Neural progenitor cell (in vitro differentiated cells): ENCODE results near the gene BPIFA2.

Experiments used
- EZH2phosphoT487 ChIP-seq: fragments of 200-600 bp; sonication (generic); IDR thresholded peaks from 2 replicates; pipeline ENCODE4 v1.6.1; 2017; ENCODE audit warnings: antibody characterized with exemption
- TF ChIP-seq, protein P1 (sequence below): fragments of 200-600 bp; sonication (generic); IDR thresholded peaks from 2 replicates; pipeline ENCODE4 v1.5.1; 2017; ENCODE audit warnings: antibody characterized with exemption, mild to moderate bottlenecking

DNA sequence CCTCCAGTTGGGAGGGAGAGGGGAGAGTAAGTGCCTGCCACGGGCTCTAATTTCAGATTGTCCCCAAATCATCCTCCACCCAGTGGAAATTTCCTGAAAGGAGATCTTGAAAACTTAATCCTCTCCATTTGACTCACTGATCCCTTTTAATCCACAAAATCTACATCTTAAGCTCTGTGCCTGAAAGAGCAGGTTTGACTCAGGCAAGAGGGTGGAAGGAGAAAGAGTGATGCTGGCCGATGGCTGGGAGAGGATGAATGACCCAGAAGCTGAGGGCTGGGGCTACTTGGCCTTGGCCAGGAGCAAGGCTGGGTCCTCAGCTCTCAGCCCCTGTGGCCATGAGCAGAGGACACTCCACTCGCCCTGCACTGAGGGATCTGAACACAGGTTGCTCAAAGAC is 8.1 kb downstream of the BPIFA2 start:
- TF ChIP-seq, protein P1, sequence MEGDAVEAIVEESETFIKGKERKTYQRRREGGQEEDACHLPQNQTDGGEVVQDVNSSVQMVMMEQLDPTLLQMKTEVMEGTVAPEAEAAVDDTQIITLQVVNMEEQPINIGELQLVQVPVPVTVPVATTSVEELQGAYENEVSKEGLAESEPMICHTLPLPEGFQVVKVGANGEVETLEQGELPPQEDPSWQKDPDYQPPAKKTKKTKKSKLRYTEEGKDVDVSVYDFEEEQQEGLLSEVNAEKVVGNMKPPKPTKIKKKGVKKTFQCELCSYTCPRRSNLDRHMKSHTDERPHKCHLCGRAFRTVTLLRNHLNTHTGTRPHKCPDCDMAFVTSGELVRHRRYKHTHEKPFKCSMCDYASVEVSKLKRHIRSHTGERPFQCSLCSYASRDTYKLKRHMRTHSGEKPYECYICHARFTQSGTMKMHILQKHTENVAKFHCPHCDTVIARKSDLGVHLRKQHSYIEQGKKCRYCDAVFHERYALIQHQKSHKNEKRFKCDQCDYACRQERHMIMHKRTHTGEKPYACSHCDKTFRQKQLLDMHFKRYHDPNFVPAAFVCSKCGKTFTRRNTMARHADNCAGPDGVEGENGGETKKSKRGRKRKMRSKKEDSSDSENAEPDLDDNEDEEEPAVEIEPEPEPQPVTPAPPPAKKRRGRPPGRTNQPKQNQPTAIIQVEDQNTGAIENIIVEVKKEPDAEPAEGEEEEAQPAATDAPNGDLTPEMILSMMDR: no peak
- TF ChIP-seq EZH2phosphoT487: no peak
